Right atrium auricular region (tissue), 2 donors: ENCODE data around the gene CDC42SE2. TPM values are rescaled to one million over a fixed set of nuclear protein-coding genes. Genes with fewer than 3 reads are reported as not detected.
"Not testable (repeated sequence)": the region's sequence is repeated elsewhere in the genome, so short reads cannot be mapped to it uniquely, and the experiment has no call there.

Experiments used
- DNase-seq: peaks from one replicate; pipeline ENCODE4 v3.0.0-alpha.2; 2019; ENCODE audit warnings: low spot score
- H3K27ac ChIP-seq, 2 donors: fragments of 200-600 bp; sonication (generic); 1 replicate in 1 of 2; 2 replicates in 1 of 2; pipeline ENCODE4 v1.5.1; 2016 to 2019
- H3K27me3 ChIP-seq, 2 donors: fragments of 200-600 bp; sonication (generic); one replicate each; pipeline versions ENCODE4 v1.5.1 to v1.6.0; 2017 to 2019
- H3K36me3 ChIP-seq: fragments of 200-600 bp; sonication (generic); one replicate; pipeline ENCODE4 v1.5.1; 2016
- H3K4me1 ChIP-seq, 2 donors: fragments of 200-600 bp; sonication (generic); one replicate each; pipeline versions ENCODE4 v1.5.1 to v1.6.0; 2017 to 2019
- H3K4me3 ChIP-seq, 2 donors: fragments of 200-600 bp; sonication (generic); 1 replicate in 1 of 2; 2 replicates in 1 of 2; pipeline ENCODE4 v1.5.1; 2017 to 2019; ENCODE audit warnings: mild to moderate bottlenecking in 1 of 2, moderate library complexity in 1 of 2
- H3K9me3 ChIP-seq, 2 donors: fragments of 200-600 bp; sonication (generic); one replicate each; pipeline ENCODE4 v1.5.1; 2019
- CTCF ChIP-seq, 2 donors: fragments of 200-600 bp; sonication (generic); IDR thresholded peaks; one replicate each; pipeline ENCODE4 v1.5.1; 2019; ENCODE audit warnings: antibody characterized with exemption in 2 of 2
- total RNA-seq, 2 donors: library from RNA; depleted of rRNA; stranded (reverse); fragments of >200 nt; gene quantifications; one replicate each; pipeline ENCODE4 v1.1.0, GENCODE V29; 2016

Gene CDC42SE2
- total RNA-seq, 2 donors from 2014 or later = 13.5 to 15.0 TPM

GRCh38 chr5:131324303-131324702, 60.5 kb downstream of the CDC42SE2 start:
- Histone ChIP-seq H3K36me3 (no peaks in the 10 kb centered on the region), H3K27ac (no peak overlapping the region), H3K9me3 (no peaks in the 10 kb centered on the region), H3K27me3 (no peaks in the 10 kb centered on the region), H3K4me1 (peaks cover 0 to 11% of the 10 kb centered on the region in 2 donors), H3K4me3 (no peak overlapping the region)
- DNase-seq = no peak
- no peak for TF ChIP-seq CTCF (IDR thresholded peaks at IDR 0.05)

GRCh38 chr5:131328536-131329285, 64.9 kb downstream of the CDC42SE2 start:
- no peak overlapping the region for H3K27ac ChIP-seq
- no peak for TF ChIP-seq CTCF (IDR thresholded peaks at IDR 0.05)
- peaks cover 0 to 11% of the 10 kb centered on the region in 2 donors for H3K4me1 ChIP-seq

DNA sequence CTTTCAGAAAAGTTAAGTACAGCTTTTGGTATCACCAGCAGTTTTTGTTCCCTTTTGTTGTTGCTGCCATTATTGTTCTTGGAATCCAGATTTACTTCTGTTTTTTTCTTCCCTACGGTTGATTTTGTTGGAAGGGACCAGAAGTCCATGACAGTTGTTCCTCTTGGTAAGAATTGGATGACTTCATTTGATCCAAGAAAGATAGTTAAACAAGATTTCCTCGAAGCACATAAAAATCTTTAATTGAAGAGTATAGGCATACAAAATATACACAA, 65.4 kb downstream of the CDC42SE2 start:
- no peak for TF ChIP-seq CTCF (IDR thresholded peaks at IDR 0.05)
- no peak overlapping the region for H3K27ac ChIP-seq
- H3K27me3 ChIP-seq = no peaks in the 10 kb centered on the region
- DNase-seq = no peak
- H3K36me3 ChIP-seq = no peaks in the 10 kb centered on the region
- no peak overlapping the region for H3K4me3 ChIP-seq
- H3K4me1 ChIP-seq = peaks cover 0 to 8% of the 10 kb centered on the region in 2 donors
- no peaks in the 10 kb centered on the region for H3K9me3 ChIP-seq

More at GRCh38 chr5:131328536-131329285, 64.9 kb downstream of the CDC42SE2 start:
- no peak for DNase-seq
- H3K4me3 ChIP-seq = no peak overlapping the region
- no peaks in the 10 kb centered on the region for H3K27me3 ChIP-seq
- H3K36me3 ChIP-seq = no peaks in the 10 kb centered on the region
- no peaks in the 10 kb centered on the region for H3K9me3 ChIP-seq

DNA sequence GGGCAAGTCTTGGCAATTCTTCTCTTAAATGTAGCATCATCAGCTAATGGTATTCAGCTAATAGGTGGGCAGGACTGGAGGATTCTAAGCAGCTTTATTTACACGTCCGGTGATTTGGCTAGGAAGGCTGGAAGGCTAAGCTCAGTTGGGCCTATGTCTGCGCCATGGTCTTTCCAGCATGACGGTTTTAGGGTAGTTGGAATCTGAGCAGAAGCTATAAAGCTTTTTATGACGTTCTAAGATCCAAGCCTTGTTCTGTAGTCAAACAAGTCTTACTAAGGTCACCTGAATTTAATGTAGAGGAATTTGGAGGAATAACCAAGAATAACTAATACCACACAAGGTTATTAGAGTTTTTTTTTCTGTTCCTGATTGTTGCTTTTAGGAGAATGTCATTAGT, 66.2 kb downstream of the CDC42SE2 start:
- no peak overlapping the region for H3K27ac ChIP-seq
- H3K36me3 ChIP-seq = no peaks in the 10 kb centered on the region
- no peak for TF ChIP-seq CTCF (IDR thresholded peaks at IDR 0.05)
- no peaks in the 10 kb centered on the region for H3K9me3 ChIP-seq
- no peaks in the 10 kb centered on the region for H3K27me3 ChIP-seq
- H3K4me1 ChIP-seq = no peaks in the 10 kb centered on the region
- DNase-seq = no peak
- no peak overlapping the region for H3K4me3 ChIP-seq

DNA sequence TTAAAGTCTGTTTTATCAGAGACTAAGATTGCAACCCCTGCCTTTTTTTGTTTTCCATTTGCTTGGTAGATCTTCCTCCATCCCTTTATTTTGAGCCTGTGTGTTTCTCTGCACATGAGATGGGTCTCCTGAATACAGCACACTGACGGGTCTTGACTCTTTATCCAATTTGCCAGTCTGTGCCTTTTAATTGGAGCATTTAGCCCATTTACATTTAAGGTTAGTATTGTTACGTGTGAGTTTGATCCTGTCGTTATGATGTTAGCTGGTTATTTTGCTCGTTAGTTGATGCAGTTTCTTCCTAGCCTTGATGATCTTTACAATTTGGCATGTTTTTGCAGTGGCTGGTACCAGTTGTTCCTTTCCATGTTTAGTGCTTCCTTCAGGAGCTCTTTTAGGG, 71.9 kb downstream of the CDC42SE2 start:
- H3K4me3 ChIP-seq, H3K4me1 ChIP-seq, DNase-seq, H3K27me3 ChIP-seq, H3K36me3 ChIP-seq, H3K9me3 ChIP-seq, H3K27ac ChIP-seq: not testable (repeated sequence)

DNA sequence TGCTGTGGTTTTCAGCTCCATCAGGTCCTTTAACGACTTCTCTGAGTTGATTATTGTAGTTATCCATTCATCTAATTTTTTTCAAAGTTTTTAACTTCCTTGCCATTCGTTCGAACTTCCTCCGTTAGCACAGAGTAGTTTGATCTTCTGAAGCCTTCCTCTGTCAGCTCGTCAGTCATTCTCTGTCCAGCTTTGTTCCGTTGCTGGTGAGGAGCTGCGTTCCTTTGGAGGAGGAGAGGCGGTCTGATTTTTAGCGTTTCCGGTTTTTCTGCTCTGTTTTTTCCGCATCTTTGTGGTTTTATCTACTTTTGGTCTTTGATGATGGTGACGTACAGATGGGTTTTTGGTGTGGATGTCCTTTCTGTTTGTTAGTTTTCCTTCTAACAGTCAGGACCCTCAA, 72.9 kb downstream of the CDC42SE2 start:
- H3K9me3 ChIP-seq, H3K4me3 ChIP-seq, DNase-seq, H3K4me1 ChIP-seq, H3K27ac ChIP-seq, H3K27me3 ChIP-seq, H3K36me3 ChIP-seq: not testable (repeated sequence)

- not testable (repeated sequence) for H3K27ac ChIP-seq, DNase-seq, H3K4me3 ChIP-seq, H3K36me3 ChIP-seq, H3K9me3 ChIP-seq, H3K4me1 ChIP-seq, H3K27me3 ChIP-seq
Observed at GRCh38 chr5:131337240-131338050, 73.6 kb downstream of the CDC42SE2 start.
